HG02588 (cell line): Measurements from ENCODE around the gene IZUMO1.
"Not testable (repeated sequence)": the region's sequence is repeated elsewhere in the genome, so short reads cannot be mapped to it uniquely, and the experiment has no call there.

ENCODE experiments used
- ATAC-seq: cut with Tn5 transposase; IDR thresholded peaks from one replicate; pipeline ENCODE4 v1.9.1; 2021; ENCODE audit warnings: mild to moderate bottlenecking, moderate library complexity; ENCODE audit not compliant: unreplicated experiment

IZUMO1 gene

GRCh38 chr19:48714759-48715675, 31.7 kb downstream of the IZUMO1 start:
- no peak for ATAC-seq

GRCh38 chr19:48713864-48714755, 32.6 kb downstream of the IZUMO1 start:
- peak; percentile 76 for ATAC-seq

- ATAC-seq = no peak
Observed at GRCh38 chr19:48713041-48713863, 33.5 kb downstream of the IZUMO1 start.

- ATAC-seq = no peak
Observed at GRCh38 chr19:48711106-48711662, 35.5 kb downstream of the IZUMO1 start.

- ATAC-seq = no peak
Observed at GRCh38 chr19:48708471-48708870, 38.2 kb downstream of the IZUMO1 start.

GRCh38 chr19:48705431-48705830, 41.3 kb downstream of the IZUMO1 start:
- no peak for ATAC-seq

- no peak for ATAC-seq
Observed at GRCh38 chr19:48703316-48703715, 43.4 kb downstream of the IZUMO1 start.

GRCh38 chr19:48702701-48703100, 44.0 kb downstream of the IZUMO1 start:
- no peak for ATAC-seq

- no peak for ATAC-seq
Observed at GRCh38 chr19:48698046-48698445, 48.7 kb downstream of the IZUMO1 start.

GRCh38 chr19:48696353-48697010, 50.2 kb downstream of the IZUMO1 start:
- ATAC-seq = no peak

GRCh38 chr19:48695743-48696352, 50.9 kb downstream of the IZUMO1 start, which contains the start of gene FUT2:
Gene FUT2 (plus strand): TSS chr19:48695971. CDS start chr19:48702957, 6,986 bp downstream.
- ATAC-seq = no peak

GRCh38 chr19:48693629-48694028, 53.1 kb downstream of the IZUMO1 start:
- ATAC-seq = not testable (repeated sequence)
